GM12878 (cell line): ENCODE results near the gene RBBP8NL. TPM values are rescaled to one million over a fixed set of nuclear protein-coding genes. Genes with fewer than 3 reads are reported as not detected.

Experiments
- BHLHE40 ChIP-seq, 2 experiments: fragments of 450-650 bp in 1 of 2; IDR thresholded peaks; 2 replicates each; pipeline ENCODE4 v1.6.1; 2011 to 2017; ENCODE audit warnings: low read depth in 2 of 2, borderline replicate concordance in 1 of 2, improper control_type of control experiment in 1 of 2, low read length in 1 of 2, mild to moderate bottlenecking in 1 of 2
- IRF5 ChIP-seq: fragments of 450-650 bp; IDR thresholded peaks from 2 replicates; pipeline ENCODE4 v1.6.1; 2017; ENCODE audit warnings: borderline replicate concordance
- KDM1A ChIP-seq: fragments of 200-600 bp; sonication (generic); IDR thresholded peaks from 2 replicates; pipeline ENCODE4 v1.6.1; 2016; ENCODE audit warnings: borderline replicate concordance
- NFYB ChIP-seq: IDR thresholded peaks from 2 replicates; pipeline ENCODE4 v1.6.1; 2011; ENCODE audit warnings: low read depth, mild to moderate bottlenecking, low read length, improper control_type of control experiment, moderate library complexity; ENCODE audit not compliant: insufficient read depth
- RAD51 ChIP-seq: fragments of 450-650 bp; IDR thresholded peaks from 2 replicates; pipeline ENCODE4 v1.6.1; 2016; ENCODE audit warnings: moderate library complexity, mild to moderate bottlenecking, inconsistent platforms
- polyA plus RNA-seq, 11 experiments: library from polyadenylated mRNA; depleted of rRNA in 4 of 11; unstranded in 6 of 11; stranded (reverse) in 5 of 11; fragments of >200 nt; fragmentation: Nextera tagmentation in 4 of 11; fragmentation: Illumina TruSeq in 1 of 11; extraction: Ambion mirVana in 4 of 11; extraction: Trizol in 1 of 11; gene quantifications; 1 replicate in 1 of 11; 2 replicates in 10 of 11; pipeline versions ENCODE4 v1.2.1 to v1.2.3, GENCODE V29; 2011 to 2016; ENCODE audit warnings: inconsistent platforms in 2 of 11, missing spikeins in 2 of 11, low read depth in 1 of 11
- total RNA-seq, 4 experiments: library from RNA; depleted of rRNA in 3 of 4; stranded (reverse); fragments of >200 nt in 3 of 4; fragmentation: Illumina TruSeq in 1 of 4; extraction: Trizol in 1 of 4; gene quantifications; 2 replicates each; pipeline versions ENCODE4 v1.2.1 to v1.2.3, GENCODE V29; 2013 to 2021
- TF ChIP-seq, protein P1 (sequence below): fragments of 450-650 bp; formaldehyde crosslinking; IDR thresholded peaks from 2 replicates; pipeline ENCODE4 v1.5.0; 2022; ENCODE audit warnings: mild to moderate bottlenecking, missing genetic modification characterization

The RBBP8NL gene
- total and polyA plus RNA-seq, 10 of the 15 experiments (the other 5 are each of a cell fraction or from before 2014, with no cell fraction given) = not detected

DNA sequence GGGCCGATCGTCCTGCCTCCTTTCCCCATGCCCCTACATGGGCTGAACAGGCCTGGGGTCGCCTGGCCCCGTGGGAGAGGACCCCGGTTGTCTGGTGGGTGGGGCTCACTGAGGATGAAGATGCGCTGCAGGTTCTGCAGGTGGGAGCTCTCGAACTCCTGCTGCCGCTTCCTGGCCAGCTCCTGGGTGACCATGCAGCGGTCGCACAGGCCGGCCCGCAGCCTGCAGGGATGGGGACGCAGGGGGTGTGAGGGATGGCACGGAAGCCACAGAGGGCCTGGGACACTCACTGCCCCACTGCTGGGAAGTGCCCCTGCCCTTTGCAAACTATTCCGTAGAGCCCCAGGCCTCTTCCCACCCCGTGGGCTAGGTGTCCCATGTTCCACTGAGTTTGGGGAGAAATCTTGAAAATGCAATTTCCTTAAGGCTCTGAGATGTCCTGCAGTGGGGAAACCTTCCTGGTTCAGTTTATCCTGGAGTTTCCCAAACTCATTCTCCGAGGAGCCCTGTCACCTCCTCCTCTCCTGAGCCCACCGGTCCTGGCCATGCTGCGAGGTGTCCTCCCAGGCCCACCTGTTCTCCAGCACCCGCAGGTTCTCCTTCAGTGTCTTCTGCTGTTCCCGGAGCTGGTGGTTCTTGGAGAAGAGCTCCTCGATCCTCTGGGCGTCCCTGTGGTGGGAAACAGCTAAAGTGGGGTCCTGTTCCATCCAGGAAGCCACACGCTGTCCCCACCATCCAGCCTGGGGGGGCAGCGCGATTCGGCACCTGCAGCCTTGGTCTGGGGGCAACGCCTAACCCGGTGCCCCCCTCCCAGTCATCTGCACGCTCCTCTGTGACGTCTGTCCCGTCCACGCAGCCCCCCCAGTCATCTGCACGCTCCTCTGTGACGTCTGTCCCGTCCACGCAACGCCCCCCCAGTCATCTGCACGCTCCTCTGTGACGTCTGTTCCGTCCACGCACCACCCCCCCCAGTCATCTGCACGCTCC, 10.4 kb downstream of the RBBP8NL start (continued):
- TF ChIP-seq IRF5 = no peak
- no peak for TF ChIP-seq BHLHE40 (IDR thresholded peaks at IDR 0.05; ENCODE audit: borderline replicate concordance in 1 of 2, low read depth in 2 of 2, low read length in 1 of 2)
- no peak for TF ChIP-seq RAD51
- TF ChIP-seq NFYB = no peak
- TF ChIP-seq KDM1A = no peak
- TF ChIP-seq, protein P1, sequence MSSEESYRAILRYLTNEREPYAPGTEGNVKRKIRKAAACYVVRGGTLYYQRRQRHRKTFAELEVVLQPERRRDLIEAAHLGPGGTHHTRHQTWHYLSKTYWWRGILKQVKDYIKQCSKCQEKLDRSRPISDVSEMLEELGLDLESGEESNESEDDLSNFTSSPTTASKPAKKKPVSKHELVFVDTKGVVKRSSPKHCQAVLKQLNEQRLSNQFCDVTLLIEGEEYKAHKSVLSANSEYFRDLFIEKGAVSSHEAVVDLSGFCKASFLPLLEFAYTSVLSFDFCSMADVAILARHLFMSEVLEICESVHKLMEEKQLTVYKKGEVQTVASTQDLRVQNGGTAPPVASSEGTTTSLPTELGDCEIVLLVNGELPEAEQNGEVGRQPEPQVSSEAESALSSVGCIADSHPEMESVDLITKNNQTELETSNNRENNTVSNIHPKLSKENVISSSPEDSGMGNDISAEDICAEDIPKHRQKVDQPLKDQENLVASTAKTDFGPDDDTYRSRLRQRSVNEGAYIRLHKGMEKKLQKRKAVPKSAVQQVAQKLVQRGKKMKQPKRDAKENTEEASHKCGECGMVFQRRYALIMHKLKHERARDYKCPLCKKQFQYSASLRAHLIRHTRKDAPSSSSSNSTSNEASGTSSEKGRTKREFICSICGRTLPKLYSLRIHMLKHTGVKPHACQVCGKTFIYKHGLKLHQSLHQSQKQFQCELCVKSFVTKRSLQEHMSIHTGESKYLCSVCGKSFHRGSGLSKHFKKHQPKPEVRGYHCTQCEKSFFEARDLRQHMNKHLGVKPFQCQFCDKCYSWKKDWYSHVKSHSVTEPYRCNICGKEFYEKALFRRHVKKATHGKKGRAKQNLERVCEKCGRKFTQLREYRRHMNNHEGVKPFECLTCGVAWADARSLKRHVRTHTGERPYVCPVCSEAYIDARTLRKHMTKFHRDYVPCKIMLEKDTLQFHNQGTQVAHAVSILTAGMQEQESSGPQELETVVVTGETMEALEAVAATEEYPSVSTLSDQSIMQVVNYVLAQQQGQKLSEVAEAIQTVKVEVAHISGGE = no peak
- TF ChIP-seq, all 136 proteins: peak for 0
